HCT116 (cell line): ENCODE data around the gene CYB5R3.

Experiments used
- CBX3 ChIP-seq: IDR thresholded peaks from 2 replicates; pipeline ENCODE4 v1.6.1; 2012; ENCODE audit warnings: low read depth
- ELF1 ChIP-seq: IDR thresholded peaks from 2 replicates; pipeline ENCODE4 v1.6.1; 2012; ENCODE audit warnings: low read depth, borderline replicate concordance
- FOSL1 ChIP-seq: IDR thresholded peaks from 2 replicates; pipeline ENCODE4 v1.6.1; 2012; ENCODE audit warnings: low read depth
- JUND ChIP-seq: IDR thresholded peaks from 2 replicates; pipeline ENCODE4 v1.6.1; 2012
- POLR2A ChIP-seq: IDR thresholded peaks from 2 replicates; pipeline ENCODE4 v1.7.0; 2011; ENCODE audit warnings: borderline replicate concordance; ENCODE audit not compliant: insufficient read depth, insufficient read length; ENCODE audit errors: extremely low read depth
- POLR2AphosphoS5 ChIP-seq: IDR thresholded peaks from 2 replicates; pipeline ENCODE4 v1.6.1; 2011; ENCODE audit warnings: mild to moderate bottlenecking, low read depth, low read length, moderate library complexity
- SP1 ChIP-seq: IDR thresholded peaks from 2 replicates; pipeline ENCODE4 v1.6.1; 2012; ENCODE audit warnings: low read depth
- ZFX ChIP-seq: fragments of 450-650 bp; IDR thresholded peaks from 2 replicates; pipeline ENCODE4 v1.6.1; 2017
- TF ChIP-seq, protein P1 (sequence below), 3 experiments: fragments of 200-600 bp in 1 of 3; sonication (generic) in 1 of 3; IDR thresholded peaks in 2 of 3; conservative IDR thresholded peaks in 1 of 3; 2 replicates each; pipeline ENCODE4 v1.5.1; 2012 to 2017; ENCODE audit warnings: low read depth in 2 of 3, low read length in 2 of 3, antibody characterized with exemption in 1 of 3, borderline replicate concordance in 1 of 3, control low read depth in 1 of 3, mild to moderate bottlenecking in 1 of 3, mixed read lengths in 1 of 3, mixed run types in 1 of 3, moderate library complexity in 1 of 3; ENCODE audit not compliant: insufficient read depth in 1 of 3
- TF ChIP-seq, protein P2 (sequence below): IDR thresholded peaks from 2 replicates; pipeline ENCODE4 v1.6.1; 2012; ENCODE audit warnings: low read depth
- TF ChIP-seq, protein P3 (sequence below): IDR thresholded peaks from 2 replicates; pipeline ENCODE4 v1.6.1; 2012

DNA sequence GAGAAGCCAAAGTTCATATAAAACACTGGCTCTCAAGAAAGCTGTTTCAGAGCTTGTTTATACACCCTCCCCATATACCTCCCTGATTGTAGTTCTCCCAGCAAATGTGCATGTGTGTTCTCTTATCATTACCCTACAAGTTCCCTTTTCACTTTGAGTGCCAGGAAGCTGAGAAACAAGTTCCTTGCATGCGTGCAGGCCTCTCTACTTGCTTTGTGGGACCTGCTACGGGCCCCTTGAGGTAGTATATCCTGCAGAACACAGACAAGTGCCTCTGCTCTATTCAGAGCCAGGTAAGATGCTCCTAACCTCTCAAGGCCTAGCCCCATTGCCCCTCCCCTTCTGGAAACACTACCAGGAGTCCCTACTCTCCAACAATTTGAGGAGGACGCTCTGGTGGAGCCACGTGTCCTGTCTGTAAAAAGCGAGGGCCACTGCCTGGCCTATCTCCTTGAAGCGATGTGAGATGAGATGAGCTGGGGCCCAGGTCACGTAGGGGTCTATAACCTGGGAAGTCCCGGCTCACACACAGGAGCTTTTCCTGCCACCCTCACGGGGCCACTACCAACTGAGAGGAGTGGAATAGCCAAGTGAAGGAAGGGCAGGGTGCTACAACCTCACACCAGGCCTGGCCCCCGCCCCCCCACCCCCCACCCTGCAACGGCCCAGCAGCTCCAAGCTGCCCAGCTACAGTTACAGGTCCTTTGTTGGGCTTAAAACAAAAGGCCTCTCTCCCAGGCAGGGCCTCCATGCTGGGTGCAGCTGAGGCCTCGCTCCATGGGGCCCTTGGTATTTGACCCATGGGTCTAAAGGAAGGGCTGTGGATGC lies 6.2 kb downstream of the CYB5R3 start:
- TF ChIP-seq, protein P1, sequence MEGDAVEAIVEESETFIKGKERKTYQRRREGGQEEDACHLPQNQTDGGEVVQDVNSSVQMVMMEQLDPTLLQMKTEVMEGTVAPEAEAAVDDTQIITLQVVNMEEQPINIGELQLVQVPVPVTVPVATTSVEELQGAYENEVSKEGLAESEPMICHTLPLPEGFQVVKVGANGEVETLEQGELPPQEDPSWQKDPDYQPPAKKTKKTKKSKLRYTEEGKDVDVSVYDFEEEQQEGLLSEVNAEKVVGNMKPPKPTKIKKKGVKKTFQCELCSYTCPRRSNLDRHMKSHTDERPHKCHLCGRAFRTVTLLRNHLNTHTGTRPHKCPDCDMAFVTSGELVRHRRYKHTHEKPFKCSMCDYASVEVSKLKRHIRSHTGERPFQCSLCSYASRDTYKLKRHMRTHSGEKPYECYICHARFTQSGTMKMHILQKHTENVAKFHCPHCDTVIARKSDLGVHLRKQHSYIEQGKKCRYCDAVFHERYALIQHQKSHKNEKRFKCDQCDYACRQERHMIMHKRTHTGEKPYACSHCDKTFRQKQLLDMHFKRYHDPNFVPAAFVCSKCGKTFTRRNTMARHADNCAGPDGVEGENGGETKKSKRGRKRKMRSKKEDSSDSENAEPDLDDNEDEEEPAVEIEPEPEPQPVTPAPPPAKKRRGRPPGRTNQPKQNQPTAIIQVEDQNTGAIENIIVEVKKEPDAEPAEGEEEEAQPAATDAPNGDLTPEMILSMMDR (IDR thresholded peaks at IDR 0.05 in 2 of 3, conservative IDR thresholded peaks at IDR 0.05 in 1 of 3; ENCODE audit: borderline replicate concordance in 1 of 3, insufficient read depth in 1 of 3, low read depth in 2 of 3, low read length in 2 of 3) = no peak
- TF ChIP-seq POLR2A = no peak
- TF ChIP-seq, protein P2, sequence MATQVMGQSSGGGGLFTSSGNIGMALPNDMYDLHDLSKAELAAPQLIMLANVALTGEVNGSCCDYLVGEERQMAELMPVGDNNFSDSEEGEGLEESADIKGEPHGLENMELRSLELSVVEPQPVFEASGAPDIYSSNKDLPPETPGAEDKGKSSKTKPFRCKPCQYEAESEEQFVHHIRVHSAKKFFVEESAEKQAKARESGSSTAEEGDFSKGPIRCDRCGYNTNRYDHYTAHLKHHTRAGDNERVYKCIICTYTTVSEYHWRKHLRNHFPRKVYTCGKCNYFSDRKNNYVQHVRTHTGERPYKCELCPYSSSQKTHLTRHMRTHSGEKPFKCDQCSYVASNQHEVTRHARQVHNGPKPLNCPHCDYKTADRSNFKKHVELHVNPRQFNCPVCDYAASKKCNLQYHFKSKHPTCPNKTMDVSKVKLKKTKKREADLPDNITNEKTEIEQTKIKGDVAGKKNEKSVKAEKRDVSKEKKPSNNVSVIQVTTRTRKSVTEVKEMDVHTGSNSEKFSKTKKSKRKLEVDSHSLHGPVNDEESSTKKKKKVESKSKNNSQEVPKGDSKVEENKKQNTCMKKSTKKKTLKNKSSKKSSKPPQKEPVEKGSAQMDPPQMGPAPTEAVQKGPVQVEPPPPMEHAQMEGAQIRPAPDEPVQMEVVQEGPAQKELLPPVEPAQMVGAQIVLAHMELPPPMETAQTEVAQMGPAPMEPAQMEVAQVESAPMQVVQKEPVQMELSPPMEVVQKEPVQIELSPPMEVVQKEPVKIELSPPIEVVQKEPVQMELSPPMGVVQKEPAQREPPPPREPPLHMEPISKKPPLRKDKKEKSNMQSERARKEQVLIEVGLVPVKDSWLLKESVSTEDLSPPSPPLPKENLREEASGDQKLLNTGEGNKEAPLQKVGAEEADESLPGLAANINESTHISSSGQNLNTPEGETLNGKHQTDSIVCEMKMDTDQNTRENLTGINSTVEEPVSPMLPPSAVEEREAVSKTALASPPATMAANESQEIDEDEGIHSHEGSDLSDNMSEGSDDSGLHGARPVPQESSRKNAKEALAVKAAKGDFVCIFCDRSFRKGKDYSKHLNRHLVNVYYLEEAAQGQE = no peak
- no peak for TF ChIP-seq ELF1
- TF ChIP-seq SP1 = no peak
- TF ChIP-seq, protein P3, sequence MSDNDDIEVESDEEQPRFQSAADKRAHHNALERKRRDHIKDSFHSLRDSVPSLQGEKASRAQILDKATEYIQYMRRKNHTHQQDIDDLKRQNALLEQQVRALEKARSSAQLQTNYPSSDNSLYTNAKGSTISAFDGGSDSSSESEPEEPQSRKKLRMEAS = no peak
- no peak for TF ChIP-seq POLR2AphosphoS5
- no peak for TF ChIP-seq CBX3
- TF ChIP-seq ZFX = no peak
- TF ChIP-seq FOSL1 = no peak
- TF ChIP-seq JUND = no peak
